Activated naive CD4-positive, alpha-beta T cell treated with anti-CD3 and anti-CD28 coated beads, Interleukin-2, amount 50 U/mL, for 16 hours (primary cell): ENCODE results near the gene VMAC.
"Not testable (repeated sequence)": the region's sequence is repeated elsewhere in the genome, so short reads cannot be mapped to it uniquely, and the experiment has no call there.

Source experiments
- DNase-seq: peaks from one replicate; pipeline ENCODE4 v3.0.0-alpha.2; 2020

Gene VMAC

GRCh38 chr19:5904352-5905113 lies at the start of gene VMAC:
Gene VMAC (plus strand): TSS chr19:5904872. CDS start chr19:5904891, 19 bp downstream.
- DNase-seq = peak; percentile 100

- not testable (repeated sequence) for DNase-seq
These were observed 49.5 kb upstream of the VMAC start for GRCh38 chr19:5855151-5855550.

- no peak for DNase-seq
These were observed 47.2 kb upstream of the VMAC start for GRCh38 chr19:5857203-5858081.

- DNase-seq = no peak
These were observed 41.5 kb upstream of the VMAC start for GRCh38 chr19:5863030-5863665.

- DNase-seq = no peak
These were observed 40.5 kb upstream of the VMAC start for GRCh38 chr19:5864013-5864720.

GRCh38 chr19:5864725-5865486 lies 39.8 kb upstream of the VMAC start:
- no peak for DNase-seq

GRCh38 chr19:5865772-5866171 lies 38.9 kb upstream of the VMAC start:
- no peak for DNase-seq

- no peak for DNase-seq
These were observed 37.2 kb upstream of the VMAC start for GRCh38 chr19:5867201-5868136.

- no peak for DNase-seq
These were observed 33.7 kb upstream of the VMAC start for GRCh38 chr19:5870986-5871394.

- DNase-seq = no peak
These were observed 31.0 kb upstream of the VMAC start for GRCh38 chr19:5873617-5874199.

- DNase-seq = not testable (repeated sequence)
These were observed 30.2 kb upstream of the VMAC start for GRCh38 chr19:5874496-5874895.

GRCh38 chr19:5877427-5877826 lies 27.2 kb upstream of the VMAC start:
- no peak for DNase-seq

GRCh38 chr19:5877882-5878281 lies 26.8 kb upstream of the VMAC start:
- DNase-seq = no peak

- no peak for DNase-seq
These were observed 24.5 kb upstream of the VMAC start for GRCh38 chr19:5880196-5880595.

GRCh38 chr19:5880604-5881078 lies 24.0 kb upstream of the VMAC start:
- no peak for DNase-seq

GRCh38 chr19:5881543-5882299 lies 23.0 kb upstream of the VMAC start:
- no peak for DNase-seq

- DNase-seq = no peak
These were observed 22.2 kb upstream of the VMAC start for GRCh38 chr19:5882421-5882968.

GRCh38 chr19:5883157-5883873 lies 21.4 kb upstream of the VMAC start:
- DNase-seq = not testable (repeated sequence)
